RWPE2 (cell line): ENCODE measurements around the gene TRPC1.

Experiments used
- ATAC-seq: fragments of 200-7000 bp; cut with Tn5 transposase; 3 replicates; pipeline ENCODE4 v1.9.1; 2021; ENCODE audit warnings: low read depth
- DNase-seq: peaks from one replicate; pipeline ENCODE4 v3.0.0-alpha.2; 2020; ENCODE audit warnings: low spot score
- H3K27ac ChIP-seq: fragments of 450-650 bp; 2 replicates; pipeline ENCODE4 v1.5.1; 2017; ENCODE audit warnings: mild to moderate bottlenecking; ENCODE audit not compliant: poor library complexity, severe bottlenecking
- H3K27me3 ChIP-seq: fragments of 250-450 bp; sonication (Bioruptor Pico); 2 replicates; pipeline ENCODE4 v1.5.1; 2021; ENCODE audit warnings: mild to moderate bottlenecking, moderate library complexity; ENCODE audit not compliant: insufficient read depth, poor library complexity, severe bottlenecking
- H3K36me3 ChIP-seq: fragments of 250-450 bp; sonication (Bioruptor Pico); 2 replicates; pipeline ENCODE4 v1.5.1; 2020; ENCODE audit warnings: low read depth, mild to moderate bottlenecking, moderate library complexity
- H3K4me1 ChIP-seq: fragments of 250-450 bp; sonication (Bioruptor Pico); 2 replicates; pipeline ENCODE4 v1.5.1; 2021; ENCODE audit warnings: mild to moderate bottlenecking, moderate library complexity; ENCODE audit not compliant: insufficient read depth, poor library complexity, severe bottlenecking
- H3K4me3 ChIP-seq: fragments of 250-450 bp; sonication (Bioruptor Pico); 2 replicates; pipeline ENCODE4 v1.5.1; 2021; ENCODE audit warnings: mild to moderate bottlenecking, moderate library complexity; ENCODE audit not compliant: severe bottlenecking
- H3K9me3 ChIP-seq: fragments of 250-450 bp; sonication (Bioruptor Pico); 2 replicates; pipeline ENCODE4 v1.5.1; 2021; ENCODE audit warnings: mild to moderate bottlenecking, moderate library complexity; ENCODE audit not compliant: severe bottlenecking
- CTCF ChIP-seq: fragments of 450-650 bp; IDR thresholded peaks from one replicate; pipeline ENCODE4 v1.5.1; 2017; ENCODE audit warnings: mild to moderate bottlenecking, moderate library complexity; ENCODE audit not compliant: poor library complexity, severe bottlenecking

The TRPC1 gene

GRCh38 chr3:142828703-142829305, 105.0 kb downstream of the TRPC1 start:
- no peak overlapping the region for H3K27ac ChIP-seq
- H3K4me1 ChIP-seq: no peaks in the 10 kb centered on the region
- no peak overlapping the region for H3K4me3 ChIP-seq
- DNase-seq (no peak), ATAC-seq (peak; percentile 95)
- TF ChIP-seq CTCF: peak; percentile 91
- no peaks in the 10 kb centered on the region for H3K9me3 ChIP-seq
- H3K36me3 ChIP-seq: no peaks in the 10 kb centered on the region
- H3K27me3 ChIP-seq: no peaks in the 10 kb centered on the region

GRCh38 chr3:142837526-142837925, 113.7 kb downstream of the TRPC1 start:
- TF ChIP-seq CTCF: no peak
- no peak overlapping the region for H3K27ac ChIP-seq
- no peak for ATAC-seq
- no peak overlapping the region for H3K4me3 ChIP-seq
- H3K4me1 ChIP-seq: no peaks in the 10 kb centered on the region
- no peak for DNase-seq
- no peaks in the 10 kb centered on the region for H3K9me3 ChIP-seq
- H3K27me3 ChIP-seq: no peaks in the 10 kb centered on the region
- H3K36me3 ChIP-seq: no peaks in the 10 kb centered on the region

- no peak overlapping the region for H3K4me3 ChIP-seq
- H3K9me3 ChIP-seq: no peaks in the 10 kb centered on the region
- no peaks in the 10 kb centered on the region for H3K36me3 ChIP-seq
- no peak for ATAC-seq
- no peaks in the 10 kb centered on the region for H3K4me1 ChIP-seq
- no peak for TF ChIP-seq CTCF
- no peak for DNase-seq
- H3K27ac ChIP-seq: no peak overlapping the region
- H3K27me3 ChIP-seq: no peaks in the 10 kb centered on the region
Observed at GRCh38 chr3:142839831-142840230, 116.0 kb downstream of the TRPC1 start.

- Histone ChIP-seq H3K4me1 (peaks cover 4% of the 10 kb centered on the region), H3K27me3 (no peaks in the 10 kb centered on the region), H3K9me3 (no peaks in the 10 kb centered on the region), H3K4me3 (no peak overlapping the region), H3K36me3 (no peaks in the 10 kb centered on the region), H3K27ac (no peak overlapping the region)
- ATAC-seq (peak; percentile 77), DNase-seq (no peak)
- TF ChIP-seq CTCF: peak; percentile 81
Observed at GRCh38 chr3:142844339-142844977, 120.6 kb downstream of the TRPC1 start.
